Spleen (tissue), 7 donors: Measurements from ENCODE around the gene RNF133.

Experiments used
- POLR2A ChIP-seq, 3 donors: fragments of 450-650 bp; IDR thresholded peaks; one replicate each; pipeline ENCODE4 v1.5.1; 2017; ENCODE audit warnings: antibody characterized with exemption in 3 of 3, mild to moderate bottlenecking in 1 of 3
- POLR2AphosphoS5 ChIP-seq, 3 donors: sonication (generic); formaldehyde crosslinking; IDR thresholded peaks; one replicate each; pipeline ENCODE4 v1.5.1; 2017; ENCODE audit warnings: antibody characterized with exemption in 3 of 3
- TF ChIP-seq, protein P1 (sequence below), 11 experiments: fragments of 200-600 bp in 7 of 11; fragments of 450-650 bp in 4 of 11; sonication (generic) in 4 of 11; IDR thresholded peaks in 8 of 11; conservative IDR thresholded peaks in 3 of 11; 1 replicate in 7 of 11; 2 replicates in 4 of 11; pipeline versions ENCODE4 v1.4.0 to v1.8.0; 2016 to 2021; ENCODE audit warnings: antibody characterized with exemption in 11 of 11, inconsistent platforms in 4 of 11, mild to moderate bottlenecking in 1 of 11
- donor health status: DM: no; HTN: no; CAD: no; lungs with moderate emphysema.
- donor health status: DM: no; HTN: no; CAD: no.
- donor health status: DM: no; HTN: no; CAD: no.

DNA sequence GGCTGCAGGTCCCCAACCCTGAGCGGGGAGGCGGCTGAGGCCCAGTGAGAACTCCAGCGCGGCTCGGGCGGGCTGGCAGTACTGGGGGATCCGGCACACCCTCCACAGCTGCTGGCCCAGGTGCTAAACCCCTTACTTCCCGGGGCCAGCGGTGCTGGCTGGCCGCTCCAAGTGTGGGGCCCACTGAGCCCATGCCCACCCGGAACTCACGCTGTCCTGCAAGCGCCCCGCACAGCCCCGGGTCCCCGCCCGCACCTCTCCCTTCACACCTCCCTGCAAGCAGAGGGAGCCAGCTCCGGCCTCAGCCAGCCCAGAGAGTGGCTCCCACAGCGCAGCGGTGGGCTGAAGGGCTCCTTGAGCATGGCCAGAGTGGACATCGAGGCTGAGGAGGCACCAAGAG is 25.0 kb downstream of the RNF133 start:
- TF ChIP-seq POLR2A (IDR thresholded peaks at IDR 0.05) (no peak), POLR2AphosphoS5 (IDR thresholded peaks at IDR 0.05) (no peak)
- TF ChIP-seq, protein P1, sequence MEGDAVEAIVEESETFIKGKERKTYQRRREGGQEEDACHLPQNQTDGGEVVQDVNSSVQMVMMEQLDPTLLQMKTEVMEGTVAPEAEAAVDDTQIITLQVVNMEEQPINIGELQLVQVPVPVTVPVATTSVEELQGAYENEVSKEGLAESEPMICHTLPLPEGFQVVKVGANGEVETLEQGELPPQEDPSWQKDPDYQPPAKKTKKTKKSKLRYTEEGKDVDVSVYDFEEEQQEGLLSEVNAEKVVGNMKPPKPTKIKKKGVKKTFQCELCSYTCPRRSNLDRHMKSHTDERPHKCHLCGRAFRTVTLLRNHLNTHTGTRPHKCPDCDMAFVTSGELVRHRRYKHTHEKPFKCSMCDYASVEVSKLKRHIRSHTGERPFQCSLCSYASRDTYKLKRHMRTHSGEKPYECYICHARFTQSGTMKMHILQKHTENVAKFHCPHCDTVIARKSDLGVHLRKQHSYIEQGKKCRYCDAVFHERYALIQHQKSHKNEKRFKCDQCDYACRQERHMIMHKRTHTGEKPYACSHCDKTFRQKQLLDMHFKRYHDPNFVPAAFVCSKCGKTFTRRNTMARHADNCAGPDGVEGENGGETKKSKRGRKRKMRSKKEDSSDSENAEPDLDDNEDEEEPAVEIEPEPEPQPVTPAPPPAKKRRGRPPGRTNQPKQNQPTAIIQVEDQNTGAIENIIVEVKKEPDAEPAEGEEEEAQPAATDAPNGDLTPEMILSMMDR (IDR thresholded peaks at IDR 0.05 in 8 of 11, conservative IDR thresholded peaks at IDR 0.05 in 3 of 11) = no peak
